Liver (tissue), 3 donors: ENCODE data around the gene ARL9.

ENCODE experiments used
- ATF3 ChIP-seq: IDR thresholded peaks from 2 replicates; pipeline ENCODE4 v1.6.1; 2016; ENCODE audit warnings: antibody characterized with exemption
- CTCF ChIP-seq: fragments of 150-350 bp; IDR thresholded peaks from 2 replicates; pipeline ENCODE4 v1.5.1; 2017; ENCODE audit warnings: improper control_type of control experiment, low read depth, low read length; ENCODE audit not compliant: missing input control
- EGR1 ChIP-seq, 2 donors: IDR thresholded peaks; 2 replicates each; pipeline ENCODE4 v1.6.1; 2016 to 2018; ENCODE audit warnings: antibody characterized with exemption in 2 of 2, low read depth in 2 of 2
- FOXA1 ChIP-seq: IDR thresholded peaks from 2 replicates; pipeline ENCODE4 v1.6.1; 2016; ENCODE audit warnings: antibody characterized with exemption
- FOXA2 ChIP-seq: IDR thresholded peaks from 2 replicates; pipeline ENCODE4 v1.6.1; 2016; ENCODE audit warnings: antibody characterized with exemption
- HNF4G ChIP-seq: IDR thresholded peaks from 2 replicates; pipeline ENCODE4 v1.6.1; 2016; ENCODE audit warnings: antibody characterized with exemption
- JUND ChIP-seq, 2 donors: IDR thresholded peaks; 2 replicates each; pipeline ENCODE4 v1.6.1; 2016; ENCODE audit warnings: antibody characterized with exemption in 2 of 2
- MAX ChIP-seq: IDR thresholded peaks from 2 replicates; pipeline ENCODE4 v1.6.1; 2016; ENCODE audit warnings: antibody characterized with exemption
- NR2F2 ChIP-seq: IDR thresholded peaks from 2 replicates; pipeline ENCODE4 v1.6.1; 2016; ENCODE audit warnings: antibody characterized with exemption
- RAD21 ChIP-seq, 2 donors: IDR thresholded peaks; 2 replicates each; pipeline ENCODE4 v1.6.1; 2016; ENCODE audit warnings: antibody characterized with exemption in 2 of 2, mild to moderate bottlenecking in 2 of 2
- REST ChIP-seq: IDR thresholded peaks from 2 replicates; pipeline ENCODE4 v1.6.1; 2016; ENCODE audit warnings: antibody characterized with exemption, mild to moderate bottlenecking
- SP1 ChIP-seq: IDR thresholded peaks from 2 replicates; pipeline ENCODE4 v1.6.1; 2018; ENCODE audit warnings: antibody characterized with exemption, mild to moderate bottlenecking
- TAF1 ChIP-seq: conservative IDR thresholded peaks from 2 replicates; pipeline ENCODE4 v1.6.1; 2016; ENCODE audit warnings: antibody characterized with exemption, mild to moderate bottlenecking
- YY1 ChIP-seq: IDR thresholded peaks from 2 replicates; pipeline ENCODE4 v1.6.1; 2016; ENCODE audit warnings: antibody characterized with exemption, mild to moderate bottlenecking
- donor health status: healthy.
- donor health status: healthy.

GRCh38 chr4:56475917-56476316, 29.7 kb upstream of the ARL9 start:
- TF ChIP-seq RAD21 (IDR thresholded peaks at IDR 0.05): no peak
- no peak for TF ChIP-seq CTCF
- no peak for TF ChIP-seq FOXA1
- TF ChIP-seq REST: no peak
- TF ChIP-seq TAF1: no peak
- TF ChIP-seq MAX: no peak
- no peak for TF ChIP-seq JUND (IDR thresholded peaks at IDR 0.05)
- TF ChIP-seq ATF3: no peak
- no peak for TF ChIP-seq YY1
- TF ChIP-seq EGR1 (IDR thresholded peaks at IDR 0.05; ENCODE audit: low read depth in 2 of 2): no peak
- no peak for TF ChIP-seq NR2F2
- no peak for TF ChIP-seq SP1
- TF ChIP-seq HNF4G: no peak
- TF ChIP-seq FOXA2: no peak
